AG04449 (cell line): ENCODE data around the gene DUSP11.
"Not testable (repeated sequence)": the region's sequence is repeated elsewhere in the genome, so short reads cannot be mapped to it uniquely, and the experiment has no call there.

Source experiments
- CTCF ChIA-PET: fragments of 350-600 bp; formaldehyde crosslinking; extraction: SDS; loops from one replicate; lab custom pipeline; 2021; ENCODE audit warnings: antibody characterized with exemption; lab: Yijun Ruan, JAX
- POLR2A ChIA-PET: fragments of 400-600, 350-600 bp; formaldehyde crosslinking; extraction: SDS; loops from one replicate; lab custom pipeline; 2020; ENCODE audit warnings: antibody characterized with exemption, inconsistent platforms; lab: Yijun Ruan, JAX
- DNase-seq: peaks from one replicate; pipeline ENCODE4 v3.0.0-alpha.2; 2010; ENCODE audit warnings: low read depth, low spot score
- H3K4me3 ChIP-seq: 2 replicates; pipeline ENCODE4 v1.5.1; 2011; ENCODE audit warnings: low read depth, mild to moderate bottlenecking, control low read depth, low read length
- TF ChIP-seq, protein P1 (sequence below): IDR thresholded peaks from one replicate; pipeline ENCODE4 v1.5.1; 2011; ENCODE audit warnings: mild to moderate bottlenecking, moderate library complexity, low read length, control low read depth, inconsistent platforms; ENCODE audit not compliant: insufficient read depth; ENCODE audit errors: missing control alignments

DUSP11 gene

GRCh38 chr2:73728711-73729110, 51.2 kb downstream of the DUSP11 start:
- ChIA-PET POLR2A (no interaction called here), CTCF (no interaction called here)
- H3K4me3 ChIP-seq: no peak overlapping the region
- TF ChIP-seq, protein P1, sequence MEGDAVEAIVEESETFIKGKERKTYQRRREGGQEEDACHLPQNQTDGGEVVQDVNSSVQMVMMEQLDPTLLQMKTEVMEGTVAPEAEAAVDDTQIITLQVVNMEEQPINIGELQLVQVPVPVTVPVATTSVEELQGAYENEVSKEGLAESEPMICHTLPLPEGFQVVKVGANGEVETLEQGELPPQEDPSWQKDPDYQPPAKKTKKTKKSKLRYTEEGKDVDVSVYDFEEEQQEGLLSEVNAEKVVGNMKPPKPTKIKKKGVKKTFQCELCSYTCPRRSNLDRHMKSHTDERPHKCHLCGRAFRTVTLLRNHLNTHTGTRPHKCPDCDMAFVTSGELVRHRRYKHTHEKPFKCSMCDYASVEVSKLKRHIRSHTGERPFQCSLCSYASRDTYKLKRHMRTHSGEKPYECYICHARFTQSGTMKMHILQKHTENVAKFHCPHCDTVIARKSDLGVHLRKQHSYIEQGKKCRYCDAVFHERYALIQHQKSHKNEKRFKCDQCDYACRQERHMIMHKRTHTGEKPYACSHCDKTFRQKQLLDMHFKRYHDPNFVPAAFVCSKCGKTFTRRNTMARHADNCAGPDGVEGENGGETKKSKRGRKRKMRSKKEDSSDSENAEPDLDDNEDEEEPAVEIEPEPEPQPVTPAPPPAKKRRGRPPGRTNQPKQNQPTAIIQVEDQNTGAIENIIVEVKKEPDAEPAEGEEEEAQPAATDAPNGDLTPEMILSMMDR: no peak
- DNase-seq: no peak

GRCh38 chr2:73728043-73728442, 51.9 kb downstream of the DUSP11 start:
- no peak for DNase-seq

GRCh38 chr2:73726657-73727056, 53.2 kb downstream of the DUSP11 start:
- CTCF ChIA-PET, H3K4me3 ChIP-seq, DNase-seq, POLR2A ChIA-PET: not testable (repeated sequence)

More at GRCh38 chr2:73728043-73728442, 51.9 kb downstream of the DUSP11 start:
- no peak overlapping the region for H3K4me3 ChIP-seq
- TF ChIP-seq, protein P1: no peak
- ChIA-PET POLR2A (no interaction called here), CTCF (no interaction called here)

- CTCF ChIA-PET: no interaction called here
- no peak for DNase-seq
- POLR2A ChIA-PET: no interaction called here
- no peak overlapping the region for H3K4me3 ChIP-seq
- TF ChIP-seq, protein P1: no peak
These were observed 60.9 kb downstream of the DUSP11 start for GRCh38 chr2:73718851-73719621.

- H3K4me3 ChIP-seq: no peak overlapping the region
- ChIA-PET CTCF (no interaction called here), POLR2A (no interaction called here)
- TF ChIP-seq, protein P1: no peak
- DNase-seq: no peak
These were observed 61.5 kb downstream of the DUSP11 start for GRCh38 chr2:73718421-73718820.

- POLR2A ChIA-PET, DNase-seq, H3K4me3 ChIP-seq, CTCF ChIA-PET: not testable (repeated sequence)
These were observed 62.2 kb downstream of the DUSP11 start for GRCh38 chr2:73717695-73718094.

- no peak overlapping the region for H3K4me3 ChIP-seq
- POLR2A ChIA-PET: no interaction called here
- CTCF ChIA-PET: no interaction called here
- TF ChIP-seq, protein P1: no peak
- DNase-seq: no peak
These were observed 62.7 kb downstream of the DUSP11 start for GRCh38 chr2:73717251-73717606.
